ENCODE measurements around the gene EPHB1.

- TF ChIP-seq CTCF (IDR thresholded peaks at IDR 0.05) (no peak), POLR2A (IDR thresholded peaks at IDR 0.05) (no peak)
Measured at GRCh38 chr3:135089451-135089850, 294.4 kb downstream of the EPHB1 start.
